HG03135 (cell line): Measurements from ENCODE around the gene NTF3.

Experiments
- ATAC-seq: cut with Tn5 transposase; IDR thresholded peaks from one replicate; pipeline ENCODE4 v1.9.1; 2021; ENCODE audit warnings: mild to moderate bottlenecking, moderate library complexity; ENCODE audit not compliant: unreplicated experiment

The NTF3 gene

GRCh38 chr12:5430641-5431603 lies 986 bp upstream of the NTF3 start:
- no peak for ATAC-seq

DNA sequence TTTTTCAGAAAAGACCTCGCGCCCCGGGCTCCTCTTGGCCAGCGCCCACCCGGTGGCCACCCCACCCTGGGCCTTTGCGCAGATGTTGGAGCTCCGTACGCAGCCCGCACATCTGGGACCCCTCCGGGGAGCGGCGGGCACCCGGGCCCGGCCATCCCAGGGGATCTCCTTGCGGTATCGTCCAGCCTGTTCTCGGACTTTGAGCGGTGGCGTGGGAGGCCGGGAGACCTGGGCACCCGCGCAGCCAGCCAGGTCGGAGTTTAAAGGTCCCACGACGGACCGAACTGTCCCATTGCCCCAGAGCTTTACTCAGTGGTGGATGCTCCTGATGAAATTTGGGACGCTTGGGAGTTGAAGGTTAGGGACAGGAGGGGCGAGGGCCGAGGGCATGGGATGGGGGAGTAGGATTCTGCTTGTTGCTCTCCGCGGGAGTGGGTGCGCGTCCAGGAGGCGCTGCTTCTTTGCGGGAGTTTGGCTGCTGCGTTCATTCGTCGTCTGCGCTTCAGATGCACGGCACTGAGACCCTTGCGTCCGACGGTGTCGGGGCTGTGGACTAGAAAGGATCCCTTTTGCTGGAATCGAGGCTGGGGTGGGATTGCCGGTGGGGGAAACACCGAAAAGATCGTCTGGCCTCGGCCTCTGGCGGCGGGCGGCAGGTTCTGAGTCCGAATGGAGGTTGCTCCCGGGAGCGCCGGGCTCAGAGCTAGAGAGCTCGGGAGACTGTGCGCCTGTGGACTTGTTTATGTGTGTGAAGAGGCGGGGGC lies 1.4 kb downstream of the NTF3 start:
- no peak for ATAC-seq

GRCh38 chr12:5433845-5434646 lies 2.1 kb downstream of the NTF3 start:
- no peak for ATAC-seq

DNA sequence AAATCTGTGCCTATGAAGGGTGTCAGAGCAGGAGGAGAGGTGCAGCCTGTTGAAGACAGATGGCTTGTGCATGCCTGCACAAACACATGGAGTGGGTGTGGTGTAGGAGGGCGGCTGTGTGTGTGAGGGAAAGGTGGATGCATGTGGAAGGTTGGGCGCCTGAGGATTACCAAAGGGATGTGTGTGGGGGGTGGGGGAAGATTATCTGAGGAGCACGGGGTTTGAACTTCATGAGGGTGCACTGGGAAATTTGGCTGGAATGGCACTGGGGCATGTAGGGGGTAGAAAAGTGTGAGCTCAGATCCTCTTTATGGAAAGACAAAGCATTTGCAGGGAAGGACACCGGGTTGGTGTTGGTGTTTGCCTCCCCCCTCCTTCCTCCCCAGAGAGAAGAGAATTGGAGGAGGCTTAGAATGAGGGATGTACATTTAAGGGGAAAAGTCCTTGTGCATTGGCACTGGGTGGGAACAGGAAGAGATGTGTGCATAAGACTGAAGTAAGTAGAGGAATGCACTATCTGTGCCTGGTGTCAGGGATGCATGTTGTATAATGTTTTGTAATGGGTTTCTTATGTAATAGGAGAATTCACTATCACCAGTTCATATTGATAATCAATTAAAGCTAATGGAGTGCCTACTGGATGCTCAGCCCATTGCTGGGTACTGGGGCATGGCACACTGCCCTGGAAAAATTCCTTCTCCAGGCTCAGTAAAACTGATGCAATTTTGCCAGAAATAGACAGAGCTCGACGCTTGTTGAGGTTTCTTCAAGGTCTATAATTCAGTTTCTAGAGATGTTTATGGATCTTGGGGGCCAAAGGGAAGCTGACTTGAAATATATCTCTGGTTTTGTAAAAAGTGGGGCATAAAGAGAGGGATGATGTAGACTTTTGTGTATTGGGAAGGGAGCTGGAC lies 3.0 kb downstream of the NTF3 start:
- ATAC-seq: no peak

- ATAC-seq: no peak
These were observed 5.3 kb downstream of the NTF3 start for GRCh38 chr12:5437182-5437583.

GRCh38 chr12:5437589-5437988 lies 5.7 kb downstream of the NTF3 start:
- ATAC-seq: no peak

- ATAC-seq: no peak
These were observed 6.8 kb downstream of the NTF3 start for GRCh38 chr12:5438671-5439200.

GRCh38 chr12:5439371-5439771 lies 7.5 kb downstream of the NTF3 start:
- ATAC-seq: no peak

GRCh38 chr12:5439788-5440300 lies 7.9 kb downstream of the NTF3 start:
- no peak for ATAC-seq

GRCh38 chr12:5440978-5441377 lies 9.1 kb downstream of the NTF3 start:
- ATAC-seq: no peak

- ATAC-seq: no peak
These were observed 9.8 kb downstream of the NTF3 start for GRCh38 chr12:5441497-5442236.

- no peak for ATAC-seq
These were observed 10.5 kb downstream of the NTF3 start for GRCh38 chr12:5442251-5443006.

DNA sequence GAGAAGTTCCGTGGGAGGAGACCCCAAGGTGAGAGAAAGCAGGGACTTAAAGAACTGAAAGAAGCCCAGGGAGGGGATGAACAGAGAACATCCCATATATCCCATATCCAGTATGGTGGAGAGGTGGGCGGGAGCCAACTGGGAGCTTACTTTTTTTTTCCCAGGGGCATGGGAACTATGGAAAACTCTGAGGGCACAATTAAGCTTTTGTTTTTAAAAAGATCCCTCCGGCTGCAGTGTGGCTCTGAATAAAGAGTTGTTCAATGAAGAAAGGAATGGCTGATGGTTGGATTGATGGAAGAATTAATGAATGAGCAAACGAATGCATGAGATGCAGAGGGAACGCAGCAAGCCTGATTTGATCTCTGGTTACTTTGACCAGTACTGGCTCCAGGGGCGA lies 12.6 kb downstream of the NTF3 start:
- ATAC-seq: no peak

GRCh38 chr12:5447320-5447719 lies 15.4 kb downstream of the NTF3 start:
- no peak for ATAC-seq

GRCh38 chr12:5451251-5451650 lies 19.3 kb downstream of the NTF3 start:
- ATAC-seq: no peak

DNA sequence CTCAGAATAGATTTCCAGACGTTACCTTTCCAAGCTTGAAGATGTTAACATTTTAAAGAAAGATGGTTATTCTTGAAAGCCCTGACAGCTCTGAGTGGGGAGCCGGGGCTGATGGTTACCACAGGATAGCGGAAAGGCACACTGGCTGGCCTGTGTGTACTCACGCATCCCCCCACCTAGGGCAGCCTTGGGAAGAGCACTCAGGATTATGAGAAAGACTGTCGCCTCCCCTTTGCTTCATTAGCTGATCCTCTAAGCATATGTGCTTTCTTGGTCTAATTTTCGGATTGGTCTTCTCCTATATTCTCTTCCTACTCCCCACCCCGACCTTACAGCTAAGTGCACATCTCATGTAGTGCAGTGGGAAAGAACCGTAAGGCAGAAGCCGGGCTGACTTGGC lies 20.7 kb downstream of the NTF3 start:
- ATAC-seq: no peak

- ATAC-seq: no peak
These were observed 21.6 kb downstream of the NTF3 start for GRCh38 chr12:5453466-5453865.

- ATAC-seq: no peak
These were observed 23.1 kb downstream of the NTF3 start for GRCh38 chr12:5455045-5455444.
